ENCODE data around the gene LRRC46. TPM values are rescaled to one million over a fixed set of nuclear protein-coding genes. Genes with fewer than 3 reads are reported as not detected.

Gene LRRC46
- total RNA-seq, 1 donor from 2014 or later: not detected

DNA sequence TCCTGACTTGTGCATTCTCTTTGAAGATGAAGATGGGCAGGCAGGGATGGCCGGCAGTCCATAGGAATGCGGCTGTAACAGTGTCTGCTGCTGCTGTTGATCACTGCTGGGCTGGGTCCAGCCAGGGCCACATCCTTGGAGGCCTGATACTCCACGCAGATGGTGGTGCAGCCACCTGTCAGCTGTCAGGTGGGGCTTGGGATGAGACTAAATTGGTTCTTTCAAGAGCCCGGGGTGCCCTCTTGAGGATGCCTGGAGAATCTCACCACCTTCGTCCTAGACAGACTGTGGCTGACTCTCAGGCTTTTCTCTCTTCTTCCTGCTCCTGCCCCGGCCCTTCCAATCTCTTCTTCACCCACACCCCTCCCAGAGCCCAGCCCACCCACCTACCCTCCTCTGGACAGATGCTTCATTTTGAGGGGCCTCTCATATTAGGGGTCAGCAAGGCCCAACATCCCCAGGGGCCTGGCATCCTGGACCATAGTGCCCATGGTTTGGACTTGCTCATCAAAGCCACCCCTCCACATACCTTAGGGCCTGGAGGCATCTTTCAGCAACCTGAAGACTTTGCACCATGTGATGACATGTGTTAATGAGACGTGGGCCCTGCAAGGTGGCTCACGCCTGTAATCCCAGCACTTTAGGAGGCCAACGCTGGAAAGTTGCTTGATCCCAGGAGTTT is 29.0 kb upstream of the LRRC46 start:
- FAIRE-seq (no peak), DNase-seq (ENCODE audit: low read depth) (peak; percentile 43)
- H3K27me3 ChIP-seq (ENCODE audit: control insufficient read depth, insufficient read depth, low read length): peaks cover 5% of the 10 kb centered on the region
- TF ChIP-seq, protein P1, sequence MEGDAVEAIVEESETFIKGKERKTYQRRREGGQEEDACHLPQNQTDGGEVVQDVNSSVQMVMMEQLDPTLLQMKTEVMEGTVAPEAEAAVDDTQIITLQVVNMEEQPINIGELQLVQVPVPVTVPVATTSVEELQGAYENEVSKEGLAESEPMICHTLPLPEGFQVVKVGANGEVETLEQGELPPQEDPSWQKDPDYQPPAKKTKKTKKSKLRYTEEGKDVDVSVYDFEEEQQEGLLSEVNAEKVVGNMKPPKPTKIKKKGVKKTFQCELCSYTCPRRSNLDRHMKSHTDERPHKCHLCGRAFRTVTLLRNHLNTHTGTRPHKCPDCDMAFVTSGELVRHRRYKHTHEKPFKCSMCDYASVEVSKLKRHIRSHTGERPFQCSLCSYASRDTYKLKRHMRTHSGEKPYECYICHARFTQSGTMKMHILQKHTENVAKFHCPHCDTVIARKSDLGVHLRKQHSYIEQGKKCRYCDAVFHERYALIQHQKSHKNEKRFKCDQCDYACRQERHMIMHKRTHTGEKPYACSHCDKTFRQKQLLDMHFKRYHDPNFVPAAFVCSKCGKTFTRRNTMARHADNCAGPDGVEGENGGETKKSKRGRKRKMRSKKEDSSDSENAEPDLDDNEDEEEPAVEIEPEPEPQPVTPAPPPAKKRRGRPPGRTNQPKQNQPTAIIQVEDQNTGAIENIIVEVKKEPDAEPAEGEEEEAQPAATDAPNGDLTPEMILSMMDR (IDR thresholded peaks at IDR 0.05; ENCODE audit: insufficient read depth, low read length, severe bottlenecking): peak; percentile 85
- no peak overlapping the region for H3K4me3 ChIP-seq (ENCODE audit: low read depth, low read length)
- peaks cover 6% of the 10 kb centered on the region for H3K36me3 ChIP-seq (ENCODE audit: control insufficient read depth, insufficient read depth, low read length)

DNA sequence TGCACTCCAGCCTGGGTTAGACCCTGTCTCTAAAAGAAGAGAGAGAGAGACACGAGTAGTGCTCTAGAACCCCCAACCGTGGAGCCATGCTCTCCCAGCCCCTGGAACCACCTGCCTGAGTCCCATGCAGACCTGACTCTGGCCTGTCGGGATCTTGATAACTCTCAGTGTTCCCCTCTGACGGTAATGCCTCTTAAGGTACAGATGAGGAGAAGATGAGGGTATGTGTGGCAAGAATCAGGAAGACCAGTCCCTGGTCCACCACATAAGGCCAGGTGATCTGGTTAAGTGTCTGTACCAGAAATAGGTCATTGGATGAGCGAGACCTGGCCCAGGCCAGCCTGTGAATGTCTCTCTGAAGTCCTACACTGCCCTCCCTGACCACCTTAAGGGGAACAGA is 28.3 kb upstream of the LRRC46 start:
- Histone ChIP-seq H3K4me3 (ENCODE audit: low read depth, low read length) (no peak overlapping the region), H3K36me3 (ENCODE audit: control insufficient read depth, insufficient read depth, low read length) (peaks cover 12% of the 10 kb centered on the region), H3K27me3 (ENCODE audit: control insufficient read depth, insufficient read depth, low read length) (peaks cover 5% of the 10 kb centered on the region)
- no peak for DNase-seq (ENCODE audit: low read depth)
- TF ChIP-seq, protein P1 (IDR thresholded peaks at IDR 0.05; ENCODE audit: insufficient read depth, low read length, severe bottlenecking): no peak
- FAIRE-seq: no peak

DNA sequence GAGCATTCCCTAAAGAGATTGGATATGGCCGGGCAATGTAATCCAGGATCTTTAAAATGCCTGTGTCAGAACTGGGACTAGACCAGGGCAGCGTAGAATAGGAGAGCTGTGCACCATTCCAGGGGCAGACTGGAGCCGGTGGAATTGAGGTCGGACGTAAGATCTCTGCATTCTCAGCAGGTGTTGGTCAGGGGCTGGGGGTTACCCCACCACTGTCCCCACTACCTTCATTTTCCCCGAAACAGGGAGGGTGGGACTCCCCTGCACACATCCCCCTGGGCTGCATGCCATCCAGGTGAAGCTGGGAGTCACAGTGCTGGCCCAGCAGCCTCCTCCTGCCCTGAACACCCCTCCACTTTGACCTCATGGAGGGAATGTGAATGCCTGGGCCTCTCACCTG is 27.7 kb upstream of the LRRC46 start:
- DNase-seq (ENCODE audit: low read depth) (no peak), FAIRE-seq (no peak)
- H3K4me3 ChIP-seq (ENCODE audit: low read depth, low read length): no peak overlapping the region
- TF ChIP-seq, protein P1 (IDR thresholded peaks at IDR 0.05; ENCODE audit: insufficient read depth, low read length, severe bottlenecking): no peak
- H3K27me3 ChIP-seq (ENCODE audit: control insufficient read depth, insufficient read depth, low read length): peaks cover 5% of the 10 kb centered on the region
- H3K36me3 ChIP-seq (ENCODE audit: control insufficient read depth, insufficient read depth, low read length): peaks cover 13% of the 10 kb centered on the region

DNA sequence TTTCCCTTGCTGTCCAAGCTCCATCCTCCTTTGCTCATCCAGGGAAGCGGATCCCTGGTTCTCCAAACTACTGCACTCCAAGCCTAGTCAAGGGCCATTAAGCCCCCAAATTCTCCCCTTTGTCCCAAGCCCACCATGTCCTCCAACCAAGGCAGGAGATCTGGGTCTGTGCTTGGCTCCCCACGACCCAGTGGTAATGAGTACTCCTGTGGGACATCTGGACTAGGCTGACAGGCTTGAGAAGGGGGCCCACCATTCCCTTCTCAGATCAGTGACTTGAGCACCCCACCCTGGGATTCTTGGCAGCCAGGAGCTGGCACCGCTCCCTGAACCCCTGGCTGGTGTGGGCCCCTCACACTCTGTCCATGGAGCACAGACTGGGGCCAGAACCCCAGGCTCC is 27.0 kb upstream of the LRRC46 start:
- Histone ChIP-seq H3K4me3 (ENCODE audit: low read depth, low read length) (no peak overlapping the region), H3K36me3 (ENCODE audit: control insufficient read depth, insufficient read depth, low read length) (peaks cover 14% of the 10 kb centered on the region), H3K27me3 (ENCODE audit: control insufficient read depth, insufficient read depth, low read length) (peaks cover 5% of the 10 kb centered on the region)
- TF ChIP-seq, protein P1 (IDR thresholded peaks at IDR 0.05; ENCODE audit: insufficient read depth, low read length, severe bottlenecking): no peak
- DNase-seq (ENCODE audit: low read depth) (no peak), FAIRE-seq (no peak)

DNA sequence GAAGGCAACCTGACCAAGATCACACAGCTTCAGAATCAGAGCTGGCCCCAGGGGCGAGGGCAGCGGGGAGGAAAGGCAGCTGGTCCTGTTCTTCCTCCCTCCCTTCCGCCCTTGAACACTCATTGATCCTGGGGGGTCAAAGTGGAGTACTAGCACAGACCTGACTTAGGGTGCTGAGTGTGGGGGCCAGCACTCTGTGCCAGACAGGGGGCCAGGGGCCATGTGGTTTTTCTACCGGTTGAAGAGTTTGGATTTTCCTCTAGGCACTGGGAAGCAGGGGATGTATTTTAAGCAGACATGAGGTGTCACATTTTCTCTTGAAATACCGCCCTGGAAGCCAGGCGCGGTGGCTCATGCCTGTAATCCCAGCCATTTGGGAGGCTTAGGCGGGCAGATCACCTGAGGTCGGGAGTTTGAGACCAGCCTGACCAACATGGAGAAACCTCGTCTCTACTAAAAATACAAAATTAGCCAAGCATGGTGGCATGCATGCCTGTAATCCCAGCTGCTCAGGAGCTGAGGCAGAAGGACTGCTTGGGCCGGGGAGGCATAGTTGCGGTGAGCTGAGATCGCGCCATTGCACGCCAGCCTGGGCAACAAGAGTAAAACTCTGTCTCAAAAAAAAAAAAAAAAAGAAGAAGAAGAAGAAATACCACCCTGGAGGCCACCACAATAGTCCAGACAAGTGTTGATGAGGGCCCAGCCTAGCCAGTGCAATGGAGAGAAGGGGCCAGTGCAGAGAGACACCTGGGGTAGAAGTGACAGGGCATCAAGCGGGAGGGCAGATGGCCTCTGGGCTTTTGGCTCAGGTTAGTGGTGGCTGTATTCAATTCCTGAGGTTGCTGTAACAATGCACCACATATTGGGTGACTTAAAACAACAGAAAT is 25.2 kb upstream of the LRRC46 start:
- Histone ChIP-seq H3K36me3 (ENCODE audit: control insufficient read depth, insufficient read depth, low read length) (peaks cover 14% of the 10 kb centered on the region), H3K4me3 (ENCODE audit: low read depth, low read length) (no peak overlapping the region), H3K27me3 (ENCODE audit: control insufficient read depth, insufficient read depth, low read length) (peaks cover 5% of the 10 kb centered on the region)
- no peak for DNase-seq (ENCODE audit: low read depth)
- TF ChIP-seq, protein P1 (IDR thresholded peaks at IDR 0.05; ENCODE audit: insufficient read depth, low read length, severe bottlenecking): no peak
- no peak for FAIRE-seq

All from bronchial epithelial cell (primary cell).